Measurements from ENCODE around the gene SLC34A3. TPM values are rescaled to one million over a fixed set of nuclear protein-coding genes. Genes with fewer than 3 reads are reported as not detected.

SLC34A3 gene
- total and polyA plus RNA-seq, 2 donors (not counting 3 experiments of a cell fraction or from before 2014, with no cell fraction given), result not detected

DNA sequence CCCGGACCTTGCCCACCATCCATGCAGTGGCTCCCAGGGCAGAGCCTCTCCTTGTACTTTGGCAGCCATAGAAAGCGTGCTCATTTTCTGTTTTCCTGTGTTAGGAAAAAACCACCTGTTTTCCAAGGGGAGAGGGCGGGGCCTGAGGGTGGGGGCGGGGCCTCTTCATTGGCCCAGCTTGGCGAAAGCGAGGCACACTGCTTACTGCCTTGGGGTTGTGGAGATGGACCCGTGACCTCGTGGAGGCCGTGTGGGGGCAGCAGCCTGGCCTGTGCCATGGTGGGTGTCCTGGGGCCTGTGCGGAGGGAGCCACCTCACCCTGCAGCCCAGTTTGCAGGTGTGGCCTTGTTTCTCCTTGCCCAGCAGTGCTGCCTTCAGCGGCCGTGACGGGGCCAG, 42.4 kb downstream of the SLC34A3 start:
- FAIRE-seq (no peak), DNase-seq (ENCODE audit: low read depth, low spot score) (no peak)
- POLR2A ChIA-PET, result no interaction called here
- dilution Hi-C loops (cut with MboI; ENCODE audit: extremely low pct_ligation_motif_present, low sequenced_read_pairs) (no loop called here), intact Hi-C loops (cut with micrococcal nuclease) (no loop called here)
- TF ChIP-seq POLR2AphosphoS5 (IDR thresholded peaks at IDR 0.05; ENCODE audit: insufficient read depth, low read depth, low read length) (no peak), MYC (IDR thresholded peaks at IDR 0.05; ENCODE audit: low read depth, low read length) (no peak), EZH2 (IDR thresholded peaks at IDR 0.05; ENCODE audit: borderline replicate concordance, low read depth, low read length, severe bottlenecking) (no peak), FOS (IDR thresholded peaks at IDR 0.05; ENCODE audit: borderline replicate concordance, insufficient read depth, low read length) (no peak), JUN (IDR thresholded peaks at IDR 0.05; ENCODE audit: borderline replicate concordance, insufficient read depth, insufficient read length, low read depth) (no peak), GATA2 (IDR thresholded peaks at IDR 0.05; ENCODE audit: insufficient read depth, insufficient read length, low read depth, low read length) (no peak), POLR2A (IDR thresholded peaks at IDR 0.05; ENCODE audit: low read depth, low read length) (no peak)
- TF ChIP-seq, protein P1, sequence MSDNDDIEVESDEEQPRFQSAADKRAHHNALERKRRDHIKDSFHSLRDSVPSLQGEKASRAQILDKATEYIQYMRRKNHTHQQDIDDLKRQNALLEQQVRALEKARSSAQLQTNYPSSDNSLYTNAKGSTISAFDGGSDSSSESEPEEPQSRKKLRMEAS (IDR thresholded peaks at IDR 0.05; ENCODE audit: insufficient read depth, insufficient read length), result no peak
- TF ChIP-seq, protein P2, sequence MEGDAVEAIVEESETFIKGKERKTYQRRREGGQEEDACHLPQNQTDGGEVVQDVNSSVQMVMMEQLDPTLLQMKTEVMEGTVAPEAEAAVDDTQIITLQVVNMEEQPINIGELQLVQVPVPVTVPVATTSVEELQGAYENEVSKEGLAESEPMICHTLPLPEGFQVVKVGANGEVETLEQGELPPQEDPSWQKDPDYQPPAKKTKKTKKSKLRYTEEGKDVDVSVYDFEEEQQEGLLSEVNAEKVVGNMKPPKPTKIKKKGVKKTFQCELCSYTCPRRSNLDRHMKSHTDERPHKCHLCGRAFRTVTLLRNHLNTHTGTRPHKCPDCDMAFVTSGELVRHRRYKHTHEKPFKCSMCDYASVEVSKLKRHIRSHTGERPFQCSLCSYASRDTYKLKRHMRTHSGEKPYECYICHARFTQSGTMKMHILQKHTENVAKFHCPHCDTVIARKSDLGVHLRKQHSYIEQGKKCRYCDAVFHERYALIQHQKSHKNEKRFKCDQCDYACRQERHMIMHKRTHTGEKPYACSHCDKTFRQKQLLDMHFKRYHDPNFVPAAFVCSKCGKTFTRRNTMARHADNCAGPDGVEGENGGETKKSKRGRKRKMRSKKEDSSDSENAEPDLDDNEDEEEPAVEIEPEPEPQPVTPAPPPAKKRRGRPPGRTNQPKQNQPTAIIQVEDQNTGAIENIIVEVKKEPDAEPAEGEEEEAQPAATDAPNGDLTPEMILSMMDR (IDR thresholded peaks at IDR 0.05; ENCODE audit: extremely low read depth in 1 of 2, insufficient read depth in 1 of 2, low read depth in 1 of 2, low read length in 2 of 2), result no peak
- no peak overlapping the region for H3K9ac ChIP-seq (replicated peaks; ENCODE audit: extremely low read depth, insufficient read depth, low read length)
- H2AFZ ChIP-seq (ENCODE audit: low read depth, low read length), result no peak overlapping the region
- CTCF ChIA-PET, result interaction anchor here (0.5 kb wide), 1 partner anchor 12 kb away, joined by 3 read pairs; no protein-coding TSS in a partner anchor
- no peak overlapping the region for H3K4me2 ChIP-seq (ENCODE audit: insufficient read depth, low read length)
- H3K79me2 ChIP-seq (ENCODE audit: control insufficient read depth, insufficient read depth, low read length), result peaks cover 4% of the 10 kb centered on the region
- H3K9me3 ChIP-seq (replicated peaks; ENCODE audit: control insufficient read depth, insufficient read depth, low read length), result no peaks in the 10 kb centered on the region
- no peaks in the 10 kb centered on the region for H4K20me1 ChIP-seq (replicated peaks; ENCODE audit: control insufficient read depth, extremely low read depth, insufficient read depth, low read length)
- peaks cover 30% of the 10 kb centered on the region for H3K4me1 ChIP-seq (ENCODE audit: control insufficient read depth, extremely low read depth, insufficient read depth, low read length)
- no peak overlapping the region for H3K27ac ChIP-seq (ENCODE audit: insufficient read depth, low read depth, low read length)
- BruUV-seq (replicated peaks), result TSS peak; percentile 26
- no peak overlapping the region for H3K4me3 ChIP-seq (replicated peaks in 1 of 3; ENCODE audit: insufficient read depth in 1 of 3, low read depth in 1 of 3, low read length in 3 of 3)
- H3K9me1 ChIP-seq (replicated peaks; ENCODE audit: control insufficient read depth, extremely low read depth, insufficient read depth, low read length), result no peaks in the 10 kb centered on the region
- H3K36me3 ChIP-seq (ENCODE audit: control insufficient read depth in 2 of 2, extremely low read depth in 1 of 2, insufficient read depth in 2 of 2, low read length in 2 of 2), result peaks cover 0 to 21% of the 10 kb centered on the region in 2 experiments
- H3K27me3 ChIP-seq (ENCODE audit: control insufficient read depth in 2 of 2, insufficient read depth in 2 of 2, low read length in 2 of 2), result no peaks in the 10 kb centered on the region
